HepG2 (cell line): ENCODE data around the gene ARL15. TPM values are rescaled to one million over a fixed set of nuclear protein-coding genes. Genes with fewer than 3 reads are reported as not detected.
A peak's percentile ranks its signal among the peaks of the same experiment; 100 is the strongest.

Source experiments
- ATAC-seq: fragments of 200-7000 bp; cut with Tn5 transposase; 3 replicates; pipeline ENCODE4 v1.9.1; 2020; ENCODE audit warnings: mild to moderate bottlenecking, moderate library complexity
- BruUV-seq: library from RNA; stranded (reverse); fragments of 400-500 nt; replicated peaks from 2 replicates; lab custom pipeline; 2021; lab: Mats Ljungman, UMichigan
- CTCF ChIA-PET: fragments of 300-600 bp; formaldehyde crosslinking; extraction: SDS; loops from one replicate; lab custom pipeline; 2021; ENCODE audit warnings: low total read pairs, inconsistent platforms, low intra/inter-chr PET ratio; lab: Yijun Ruan, JAX
- POLR2A ChIA-PET: fragments of 350-600 bp; sonication (Branson Sonifier 250); formaldehyde crosslinking; loops from one replicate; lab custom pipeline; 2020; ENCODE audit warnings: antibody characterized with exemption, inconsistent platforms; lab: Yijun Ruan, JAX
- DNase-seq: peaks from one replicate; pipeline ENCODE4 v3.0.0-alpha.2; 2015; ENCODE audit warnings: low spot score
- FAIRE-seq: peaks from 3 replicates; lab custom pipeline; 2011; peaks lifted over from hg19 to GRCh38; lab: Jason Lieb, UNC
- H2AFZ ChIP-seq: one replicate; pipeline ENCODE4 v1.6.1; 2011; ENCODE audit warnings: low read length, inconsistent platforms
- H3K27ac ChIP-seq: fragments of 300-600 bp; 3 replicates; pipeline ENCODE4 v1.8.0; 2011; ENCODE audit warnings: mixed run types, mild to moderate bottlenecking, mixed read lengths, low read length, inconsistent platforms; ENCODE audit not compliant: insufficient read depth; ENCODE audit errors: extremely low read length
- H3K27me3 ChIP-seq, 2 experiments: fragments of 200-600 bp in 1 of 2; 2 replicates in 1 of 2; 3 replicates in 1 of 2; pipeline versions ENCODE4 v1.6.0 to v1.8.0; 2011; ENCODE audit warnings: low read length in 2 of 2, mild to moderate bottlenecking in 2 of 2, moderate library complexity in 2 of 2, inconsistent platforms in 1 of 2; ENCODE audit not compliant: insufficient read depth in 2 of 2, control insufficient read depth in 1 of 2
- H3K36me3 ChIP-seq, 2 experiments: fragments of 200-600 bp in 1 of 2; replicated peaks in 1 of 2; 2 replicates in 1 of 2; 3 replicates in 1 of 2; pipeline versions ENCODE4 v1.5.1 to v1.8.0; 2011; ENCODE audit warnings: low read length in 2 of 2, inconsistent platforms in 1 of 2; ENCODE audit not compliant: insufficient read depth in 2 of 2, control insufficient read depth in 1 of 2
- H3K4me1 ChIP-seq: 2 replicates; pipeline ENCODE4 v1.5.1; 2012; ENCODE audit warnings: low read length, inconsistent platforms; ENCODE audit not compliant: insufficient read depth
- H3K4me2 ChIP-seq: 2 replicates; pipeline ENCODE4 v1.6.0; 2011; ENCODE audit warnings: low read depth, low read length, inconsistent platforms
- H3K4me3 ChIP-seq, 3 experiments: fragments of 200-600 bp in 1 of 3; sonication (generic), shearing (Covaris generic) in 1 of 3; replicated peaks in 1 of 3; 2 replicates each; pipeline ENCODE4 v1.5.1; 2011 to 2016; ENCODE audit warnings: low read length in 3 of 3, inconsistent platforms in 2 of 3, low read depth in 2 of 3, mild to moderate bottlenecking in 2 of 3, control low read depth in 1 of 3, mixed read lengths in 1 of 3; ENCODE audit not compliant: insufficient read depth in 1 of 3
- H3K79me2 ChIP-seq: one replicate; pipeline ENCODE4 v1.6.1; 2011; ENCODE audit warnings: low read length, inconsistent platforms; ENCODE audit not compliant: insufficient read depth
- H3K9ac ChIP-seq: 2 replicates; pipeline ENCODE4 v1.6.0; 2011; ENCODE audit warnings: mild to moderate bottlenecking, low read depth, low read length, inconsistent platforms; ENCODE audit not compliant: insufficient read depth
- H3K9me3 ChIP-seq: 2 replicates; pipeline ENCODE4 v1.5.1; 2012; ENCODE audit warnings: mild to moderate bottlenecking, low read length
- H4K20me1 ChIP-seq: 2 replicates; pipeline ENCODE4 v1.6.0; 2011; ENCODE audit warnings: inconsistent platforms, mild to moderate bottlenecking, low read length, moderate library complexity; ENCODE audit not compliant: insufficient read depth
- CEBPB ChIP-seq: IDR thresholded peaks from 2 replicates; pipeline ENCODE4 v1.6.1; 2011; ENCODE audit warnings: low read depth, low read length, improper control_type of control experiment, borderline replicate concordance
- CTCF ChIP-seq: sonication (generic); formaldehyde crosslinking; IDR thresholded peaks from 2 replicates; pipeline ENCODE4 v1.5.0; 2020; ENCODE audit warnings: mild to moderate bottlenecking, missing genetic modification reagents, moderate library complexity
- HINFP ChIP-seq: sonication (generic); formaldehyde crosslinking; IDR thresholded peaks from 2 replicates; pipeline ENCODE4 v1.4.0; 2020; ENCODE audit warnings: low read depth, mild to moderate bottlenecking, missing genetic modification reagents
- HNF4A ChIP-seq: sonication (generic); formaldehyde crosslinking; IDR thresholded peaks from 2 replicates; pipeline ENCODE4 v1.4.0; 2020; ENCODE audit warnings: missing genetic modification reagents
- IKZF1 ChIP-seq: fragments of 450-650 bp; IDR thresholded peaks from 2 replicates; pipeline ENCODE4 v1.7.1; 2016
- KAT2B ChIP-seq: fragments of 150-350 bp; IDR thresholded peaks from 2 replicates; pipeline ENCODE4 v1.6.1; 2014; ENCODE audit warnings: low read depth, low read length, borderline replicate concordance
- KLF13 ChIP-seq: sonication (generic); formaldehyde crosslinking; IDR thresholded peaks from 2 replicates; pipeline ENCODE4 v1.4.0; 2020; ENCODE audit warnings: mild to moderate bottlenecking, missing genetic modification reagents
- KLF6 ChIP-seq: IDR thresholded peaks from 2 replicates; pipeline ENCODE4 v1.8.0; 2016; ENCODE audit warnings: missing biosample characterization, missing genetic modification reagents
- SALL2 ChIP-seq: sonication (generic); formaldehyde crosslinking; IDR thresholded peaks from 2 replicates; pipeline ENCODE4 v1.8.1; 2023; ENCODE audit warnings: mild to moderate bottlenecking, missing genetic modification reagents, inconsistent platforms
- SMC3 ChIP-seq: IDR thresholded peaks from 2 replicates; pipeline ENCODE4 v1.6.1; 2011; ENCODE audit warnings: low read length, improper control_type of control experiment
- SPEN ChIP-seq: sonication (generic); formaldehyde crosslinking; IDR thresholded peaks from 2 replicates; pipeline ENCODE4 v1.5.1; 2020; ENCODE audit warnings: low read depth, mild to moderate bottlenecking, missing genetic modification reagents
- STAG1 ChIP-seq: sonication (generic); formaldehyde crosslinking; IDR thresholded peaks from 2 replicates; pipeline ENCODE4 v1.4.0; 2020; ENCODE audit warnings: missing genetic modification reagents
- ZNF232 ChIP-seq: sonication (generic); formaldehyde crosslinking; IDR thresholded peaks from 2 replicates; pipeline ENCODE4 v1.4.0; 2020; ENCODE audit warnings: missing genetic modification reagents, borderline replicate concordance
- ZNF75D ChIP-seq: sonication (generic); formaldehyde crosslinking; IDR thresholded peaks from 2 replicates; pipeline ENCODE4 v1.8.1; 2023; ENCODE audit warnings: missing genetic modification reagents, mild to moderate bottlenecking, borderline replicate concordance
- WGBS: methylation state at CpG from one replicate; pipeline ENCODE4 v1.1.6; 2017; ENCODE audit warnings: low lambda C conversion rate; 5-methylcytosine and 5-hydroxymethylcytosine counted together
- in situ Hi-C: cut with HindIII; loops from 2 replicates; pipeline ENCODE4 v1.10.0; 2017; ENCODE audit warnings: low pct_unique_long_range_greater_than_20kb; ENCODE audit not compliant: extremely low pct_ligation_motif_present
- intact Hi-C: fragments of 100-400 bp; cut with micrococcal nuclease; formaldehyde crosslinking; loops from one replicate; pipeline ENCODE4 v1.10.0; 2022; ENCODE audit not compliant: unreplicated experiment
- polyA plus RNA-seq, 8 experiments: library from polyadenylated mRNA; depleted of rRNA in 3 of 8; stranded (reverse) in 7 of 8; unstranded in 1 of 8; fragments of >200 nt; fragmentation: Illumina TruSeq in 4 of 8; extraction: Trizol in 4 of 8; gene quantifications; 2 replicates each; pipeline versions ENCODE4 v1.2.1 to v1.2.3, GENCODE V29; 2011 to 2016; ENCODE audit warnings: low read depth in 4 of 8, missing spikeins in 1 of 8, mixed read lengths in 1 of 8; ENCODE audit not compliant: insufficient read depth in 1 of 8
- total RNA-seq, 5 experiments: library from RNA; depleted of rRNA; stranded (reverse); fragments of >200 nt; fragmentation: Illumina TruSeq; extraction: Trizol; gene quantifications; 2 replicates each; pipeline ENCODE4 v1.2.3, GENCODE V29; 2016; ENCODE audit warnings: low read depth in 1 of 5

Gene ARL15
- total and polyA plus RNA-seq, 2 of the 13 experiments (the other 11 are each of a cell fraction or from before 2014, with no cell fraction given): 2.5 to 7.7 TPM

GRCh38 chr5:53965459-53965858 is 344.9 kb downstream of the ARL15 start:
- Histone ChIP-seq H2AFZ (no peak overlapping the region), H3K36me3 (no peaks in the 10 kb centered on the region), H4K20me1 (no peaks in the 10 kb centered on the region)
- BruUV-seq: no TSS peak
- POLR2A ChIA-PET: no interaction called here
- TF ChIP-seq KLF6 (no peak), CEBPB (no peak), SALL2 (CRISPR knock-in tag) (no peak), ZNF232 (CRISPR knock-in tag) (no peak), HINFP (CRISPR knock-in tag) (no peak)
- TF ChIP-seq, all 625 proteins: peak for 0
- H3K4me2 ChIP-seq: no peak overlapping the region
- no peaks in the 10 kb centered on the region for H3K79me2 ChIP-seq
- no peak for ATAC-seq
- CTCF ChIA-PET: no interaction called here
- in situ Hi-C loops (no loop called here), intact Hi-C loops (loop anchor here (10.0 kb wide), 1 partner anchor 259 kb away; no protein-coding TSS in a partner anchor)
- no peak for DNase-seq
- no peak overlapping the region for H3K9ac ChIP-seq
- H3K4me3 ChIP-seq: no peak overlapping the region
- no peak overlapping the region for H3K27ac ChIP-seq
- H3K9me3 ChIP-seq: no peaks in the 10 kb centered on the region
- no peak for FAIRE-seq
- H3K27me3 ChIP-seq: no peaks in the 10 kb centered on the region
- no peaks in the 10 kb centered on the region for H3K4me1 ChIP-seq

GRCh38 chr5:53963958-53964357 is 346.4 kb downstream of the ARL15 start:
- H3K4me1 ChIP-seq: no peaks in the 10 kb centered on the region
- H3K36me3 ChIP-seq: no peaks in the 10 kb centered on the region
- no peak overlapping the region for H3K4me3 ChIP-seq
- H3K9ac ChIP-seq: no peak overlapping the region
- no peak overlapping the region for H3K4me2 ChIP-seq
- in situ Hi-C loops (no loop called here), intact Hi-C loops (loop anchor here (10.0 kb wide), 1 partner anchor 261 kb away; no protein-coding TSS in a partner anchor)
- ChIA-PET CTCF (no interaction called here), POLR2A (no interaction called here)
- no peak overlapping the region for H2AFZ ChIP-seq
- BruUV-seq: no TSS peak
- ATAC-seq (peak; percentile 47; the same call in 2 of the 3 replicates), FAIRE-seq (no peak), DNase-seq (peak; percentile 5)
- no peaks in the 10 kb centered on the region for H4K20me1 ChIP-seq
- 93% methylated on average over 1 of the region's 1 CpG for WGBS
- H3K27me3 ChIP-seq: no peaks in the 10 kb centered on the region
- peak; percentile 42 for TF ChIP-seq CTCF
- no peak for TF ChIP-seq SPEN (CRISPR knock-in tag)
- peak; percentile 47 for TF ChIP-seq STAG1 (CRISPR knock-in tag)
- TF ChIP-seq IKZF1: no peak
- peak; percentile 19; the same call in 1 of the 2 replicates for TF ChIP-seq SMC3
- no peak for TF ChIP-seq HNF4A (CRISPR knock-in tag)
- TF ChIP-seq ZNF75D (CRISPR knock-in tag): no peak
- no peak for TF ChIP-seq KAT2B
- no peak for TF ChIP-seq KLF13 (CRISPR knock-in tag)
- H3K79me2 ChIP-seq: no peaks in the 10 kb centered on the region
- H3K27ac ChIP-seq: no peak overlapping the region
- no peaks in the 10 kb centered on the region for H3K9me3 ChIP-seq
